Measurements from ENCODE around the gene MPP2.

MPP2 gene

GRCh38 chr17:43916385-43916784 lies 9.0 kb upstream of the MPP2 start:
- H4K20me1 ChIP-seq (ENCODE audit: low read depth, low read length) = no peaks in the 10 kb centered on the region
- H3K36me3 ChIP-seq (ENCODE audit: low read length) = no peaks in the 10 kb centered on the region
- H3K9ac ChIP-seq (ENCODE audit: low read length) = no peak overlapping the region
- no peaks in the 10 kb centered on the region for H3K9me3 ChIP-seq (ENCODE audit: insufficient read depth, low read length)
- no peaks in the 10 kb centered on the region for H3F3A ChIP-seq (ENCODE audit: insufficient read depth)
- no peak overlapping the region for H3K27ac ChIP-seq (ENCODE audit: low read depth, low read length)
- no peaks in the 10 kb centered on the region for H3K9me2 ChIP-seq (replicated peaks; ENCODE audit: insufficient read depth, low read length)
- H3K79me2 ChIP-seq (ENCODE audit: insufficient read depth, low read length) = no peaks in the 10 kb centered on the region
- no peak overlapping the region for H3K4me3 ChIP-seq (ENCODE audit: insufficient read depth, low read length, poor library complexity, severe bottlenecking)
- H3K4me2 ChIP-seq (ENCODE audit: low read depth, low read length, poor library complexity, severe bottlenecking) = no peak overlapping the region
- H3K27me3 ChIP-seq (ENCODE audit: low read length) = no peaks in the 10 kb centered on the region
- H2AFZ ChIP-seq (ENCODE audit: low read depth, low read length, severe bottlenecking) = no peak overlapping the region
- TF ChIP-seq EZH2phosphoT487 (conservative IDR thresholded peaks at IDR 0.05; ENCODE audit: low read length) (no peak), CTCF (IDR thresholded peaks at IDR 0.05; ENCODE audit: insufficient read depth, low read length, poor library complexity, severe bottlenecking) (no peak)

GRCh38 chr17:43915559-43915958 lies 8.2 kb upstream of the MPP2 start:
- TF ChIP-seq CTCF (IDR thresholded peaks at IDR 0.05; ENCODE audit: insufficient read depth, low read length, poor library complexity, severe bottlenecking) (no peak), EZH2phosphoT487 (conservative IDR thresholded peaks at IDR 0.05; ENCODE audit: low read length) (no peak)
- no peak overlapping the region for H3K27ac ChIP-seq (ENCODE audit: low read depth, low read length)
- H3K4me2 ChIP-seq (ENCODE audit: low read depth, low read length, poor library complexity, severe bottlenecking) = no peak overlapping the region

GRCh38 chr17:43914451-43914850 lies 7.1 kb upstream of the MPP2 start:
- TF ChIP-seq CTCF (IDR thresholded peaks at IDR 0.05; ENCODE audit: insufficient read depth, low read length, poor library complexity, severe bottlenecking) (no peak), EZH2phosphoT487 (conservative IDR thresholded peaks at IDR 0.05; ENCODE audit: low read length) (no peak)
- Histone ChIP-seq H3K4me3 (ENCODE audit: insufficient read depth, low read length, poor library complexity, severe bottlenecking) (no peak overlapping the region), H3F3A (ENCODE audit: insufficient read depth) (no peaks in the 10 kb centered on the region), H3K27me3 (ENCODE audit: low read length) (no peaks in the 10 kb centered on the region), H4K20me1 (ENCODE audit: low read depth, low read length) (no peaks in the 10 kb centered on the region), H3K4me2 (ENCODE audit: low read depth, low read length, poor library complexity, severe bottlenecking) (no peak overlapping the region), H2AFZ (ENCODE audit: low read depth, low read length, severe bottlenecking) (no peak overlapping the region), H3K9me3 (ENCODE audit: insufficient read depth, low read length) (no peaks in the 10 kb centered on the region), H3K79me2 (ENCODE audit: insufficient read depth, low read length) (no peaks in the 10 kb centered on the region), H3K27ac (ENCODE audit: low read depth, low read length) (no peak overlapping the region), H3K9me2 (replicated peaks; ENCODE audit: insufficient read depth, low read length) (no peaks in the 10 kb centered on the region), H3K9ac (ENCODE audit: low read length) (no peak overlapping the region), H3K36me3 (ENCODE audit: low read length) (no peaks in the 10 kb centered on the region)

More at GRCh38 chr17:43915559-43915958, 8.2 kb upstream of the MPP2 start:
- Histone ChIP-seq H3K36me3 (ENCODE audit: low read length) (no peaks in the 10 kb centered on the region), H3K4me3 (ENCODE audit: insufficient read depth, low read length, poor library complexity, severe bottlenecking) (no peak overlapping the region), H4K20me1 (ENCODE audit: low read depth, low read length) (no peaks in the 10 kb centered on the region), H3K9ac (ENCODE audit: low read length) (no peak overlapping the region), H3K27me3 (ENCODE audit: low read length) (no peaks in the 10 kb centered on the region), H3K9me3 (ENCODE audit: insufficient read depth, low read length) (no peaks in the 10 kb centered on the region), H3K79me2 (ENCODE audit: insufficient read depth, low read length) (no peaks in the 10 kb centered on the region), H2AFZ (ENCODE audit: low read depth, low read length, severe bottlenecking) (no peak overlapping the region), H3F3A (ENCODE audit: insufficient read depth) (no peaks in the 10 kb centered on the region), H3K9me2 (replicated peaks; ENCODE audit: insufficient read depth, low read length) (no peaks in the 10 kb centered on the region)
